Measurements from ENCODE around the gene CBLN1.

GRCh38 chr16:49275050-49275730 lies 6.4 kb downstream of the CBLN1 start:
- no peak for TF ChIP-seq CTCF (IDR thresholded peaks at IDR 0.05; ENCODE audit: low read depth, low read length, missing input control)
- TF ChIP-seq JUND (IDR thresholded peaks at IDR 0.05) = no peak
- TF ChIP-seq ZBTB33 (IDR thresholded peaks at IDR 0.05) = no peak
- no peak for TF ChIP-seq ATF3 (IDR thresholded peaks at IDR 0.05)
- TF ChIP-seq SP1 (IDR thresholded peaks at IDR 0.05) = no peak
- TF ChIP-seq TAF1 (conservative IDR thresholded peaks at IDR 0.05) = no peak
- TF ChIP-seq RAD21 (IDR thresholded peaks at IDR 0.05) = no peak
- TF ChIP-seq FOXA1 (IDR thresholded peaks at IDR 0.05) = no peak

All from liver (tissue), 3 donors.